SU-DHL-6 (cell line): ENCODE data around the gene TBRG4.

Experiments used
- CTCF ChIP-seq: fragments of 200-600 bp; sonication (generic); IDR thresholded peaks from one replicate; pipeline ENCODE4 v1.5.1; 2017; ENCODE audit warnings: antibody characterized with exemption, mild to moderate bottlenecking, low read length, moderate library complexity; ENCODE audit not compliant: insufficient read depth, poor library complexity, severe bottlenecking
- EZH2phosphoT487 ChIP-seq: fragments of 200-600 bp; sonication (generic), shearing (Covaris generic); conservative IDR thresholded peaks from 2 replicates; pipeline ENCODE4 v1.6.1; 2018; ENCODE audit warnings: mild to moderate bottlenecking, antibody characterized with exemption, low read length, moderate library complexity, mixed read lengths

- TF ChIP-seq EZH2phosphoT487, result no peak
- no peak for TF ChIP-seq CTCF
Measured at GRCh38 chr7:45087301-45088145, 24.0 kb downstream of the TBRG4 start.
